ENCODE data around the gene WEE1. TPM values are rescaled to one million over a fixed set of nuclear protein-coding genes. Genes with fewer than 3 reads are reported as not detected.
A peak's percentile ranks its signal among the peaks of the same experiment; 100 is the strongest.

Gene WEE1
- total RNA-seq, 1 experiment from 2014 or later = 67.9 TPM

- H3K27me3 ChIP-seq (ENCODE audit: control insufficient read depth, insufficient read depth, low read length) = no peaks in the 10 kb centered on the region
- TF ChIP-seq CTCF (IDR thresholded peaks at IDR 0.05) = no peak
- TF ChIP-seq POLR2AphosphoS5 (IDR thresholded peaks at IDR 0.05; ENCODE audit: low read depth, low read length) = peak; percentile 9; the same call in 1 of the 2 replicates
- H3K36me3 ChIP-seq (ENCODE audit: control insufficient read depth, insufficient read depth, low read length) = no peaks in the 10 kb centered on the region; the same call in 1 of the 2 replicates
- H3K27ac ChIP-seq (ENCODE audit: low read length) = peak overlapping the region; percentile 96
- ChIA-PET POLR2A (no interaction called here), CTCF (interaction anchor here (0.6 to 1.7 kb wide), 3 partner anchors 43 to 951 kb away, joined by 3 to 4 read pairs (median 3); no protein-coding TSS in a partner anchor)
- intact Hi-C loops (cut with micrococcal nuclease; ENCODE audit: unreplicated experiment) (loop anchor here (5.0 to 10.0 kb wide), 2 partner anchors 107 to 735 kb away; partner anchors contain the start of genes ADM and ZNF143), in situ Hi-C loops (cut with HindIII; ENCODE audit: low pct_unique_long_range_greater_than_20kb, low sequenced_read_pairs) (no loop called here)
- peaks cover 63% of the 10 kb centered on the region for H3K4me1 ChIP-seq (ENCODE audit: control insufficient read depth, insufficient read depth, low read length)
- DNase-seq (ENCODE audit: low read depth, low spot score) = no peak
- ATAC-seq = no peak
- no TSS peak for BruUV-seq (replicated peaks)
- peak overlapping the region in 1 of 2 experiments; percentile 38; a peak in 2 of 4 replicates for H3K4me3 ChIP-seq (ENCODE audit: low read depth in 2 of 2, low read length in 2 of 2)
- no peaks in the 10 kb centered on the region for H3K9me3 ChIP-seq (ENCODE audit: control insufficient read depth, insufficient read depth, low read depth, low read length)
Observed at GRCh38 chr11:9569588-9570164, 3.8 kb upstream of the WEE1 start.

GRCh38 chr11:9570313-9571025, 3.0 kb upstream of the WEE1 start:
- H3K4me3 ChIP-seq (ENCODE audit: low read depth in 2 of 2, low read length in 2 of 2) = no peak overlapping the region
- H3K36me3 ChIP-seq (ENCODE audit: control insufficient read depth, insufficient read depth, low read length) = peaks cover under 1% of the 10 kb centered on the region; the same call in 1 of the 2 replicates
- H3K9me3 ChIP-seq (ENCODE audit: control insufficient read depth, insufficient read depth, low read depth, low read length) = no peaks in the 10 kb centered on the region
- POLR2A ChIA-PET = no interaction called here
- BruUV-seq (replicated peaks) = no TSS peak
- DNase-seq (ENCODE audit: low read depth, low spot score) (no peak), ATAC-seq (no peak)
- H3K4me1 ChIP-seq (ENCODE audit: control insufficient read depth, insufficient read depth, low read length) = peaks cover 55% of the 10 kb centered on the region
- intact Hi-C loops (cut with micrococcal nuclease; ENCODE audit: unreplicated experiment) = loop anchor here (10.0 kb wide), 1 partner anchor 734 kb away; the partner anchor contains the start of gene ADM
- CTCF ChIA-PET = no interaction called here
- in situ Hi-C loops (cut with HindIII; ENCODE audit: low pct_unique_long_range_greater_than_20kb, low sequenced_read_pairs) = no loop called here
- H3K27me3 ChIP-seq (ENCODE audit: control insufficient read depth, insufficient read depth, low read length) = no peaks in the 10 kb centered on the region
- peak overlapping the region; percentile 96 for H3K27ac ChIP-seq (ENCODE audit: low read length)
- TF ChIP-seq CTCF (IDR thresholded peaks at IDR 0.05) (no peak), REST (IDR thresholded peaks at IDR 0.05; ENCODE audit: insufficient read depth in 1 of 2, low read depth in 2 of 2, low read length in 1 of 2) (no peak), SIN3A (IDR thresholded peaks at IDR 0.05; ENCODE audit: borderline replicate concordance, insufficient read depth, low read depth, low read length) (no peak), TCF7L2 (IDR thresholded peaks at IDR 0.05; ENCODE audit: low read depth, low read length) (no peak), POLR2AphosphoS5 (IDR thresholded peaks at IDR 0.05; ENCODE audit: low read depth, low read length) (no peak)
